Astrocyte (in vitro differentiated cells and primary cell): ENCODE data around the gene TMEM25. TPM values are rescaled to one million over a fixed set of nuclear protein-coding genes. Genes with fewer than 3 reads are reported as not detected.

Experiments
- DNase-seq: peaks from one replicate; pipeline ENCODE4 v3.0.0-alpha.2; 2010; ENCODE audit warnings: low read depth
- FAIRE-seq: peaks from 2 replicates; lab custom pipeline; 2011; peaks lifted over from hg19 to GRCh38; lab: Jason Lieb, UNC
- H2AFZ ChIP-seq: 2 replicates; pipeline ENCODE4 v1.6.0; 2012; ENCODE audit warnings: low read depth, low read length, inconsistent platforms
- H3K27ac ChIP-seq: 2 replicates; pipeline ENCODE4 v1.5.1; 2011; ENCODE audit warnings: low read depth, low read length, inconsistent platforms
- H3K27me3 ChIP-seq: 2 replicates; pipeline ENCODE4 v1.6.0; 2011; ENCODE audit warnings: low read length, inconsistent platforms; ENCODE audit not compliant: insufficient read depth
- H3K36me3 ChIP-seq: 2 replicates; pipeline ENCODE4 v1.5.1; 2011; ENCODE audit warnings: low read length, inconsistent platforms; ENCODE audit not compliant: insufficient read depth
- H3K4me1 ChIP-seq: 2 replicates; pipeline ENCODE4 v1.5.1; 2011; ENCODE audit warnings: low read length, inconsistent platforms; ENCODE audit not compliant: insufficient read depth
- H3K4me2 ChIP-seq: 2 replicates; pipeline ENCODE4 v1.6.0; 2012; ENCODE audit warnings: low read length, inconsistent platforms
- H3K4me3 ChIP-seq: 2 replicates; pipeline ENCODE4 v1.5.1; 2011; ENCODE audit warnings: low read depth, mild to moderate bottlenecking, low read length, inconsistent platforms; ENCODE audit not compliant: insufficient read depth
- H3K79me2 ChIP-seq: 2 replicates; pipeline ENCODE4 v1.6.0; 2012; ENCODE audit warnings: mild to moderate bottlenecking, low read length, inconsistent platforms; ENCODE audit not compliant: insufficient read depth
- H3K9ac ChIP-seq: 2 replicates; pipeline ENCODE4 v1.6.0; 2012; ENCODE audit warnings: mild to moderate bottlenecking, low read length, inconsistent platforms
- H3K9me3 ChIP-seq: 2 replicates; pipeline ENCODE4 v1.5.1; 2012; ENCODE audit warnings: low read depth, mild to moderate bottlenecking, low read length, inconsistent platforms; ENCODE audit not compliant: insufficient read depth
- H4K20me1 ChIP-seq: 2 replicates; pipeline ENCODE4 v1.6.0; 2012; ENCODE audit warnings: low read length, inconsistent platforms; ENCODE audit not compliant: insufficient read depth
- H3K27ac Mint-ChIP-seq: one replicate; pipeline ENCODE4 v1.8.0; 2021; ENCODE audit warnings: mild to moderate bottlenecking, mixed read lengths; ENCODE audit not compliant: unreplicated experiment
- H3K27me3 Mint-ChIP-seq: one replicate; pipeline ENCODE4 v1.8.0; 2021; ENCODE audit warnings: low read depth, mixed read lengths; ENCODE audit not compliant: unreplicated experiment
- H3K36me3 Mint-ChIP-seq: one replicate; pipeline ENCODE4 v1.8.0; 2021; ENCODE audit warnings: low read depth, mixed read lengths; ENCODE audit not compliant: unreplicated experiment
- H3K4me1 Mint-ChIP-seq: one replicate; pipeline ENCODE4 v1.8.0; 2021; ENCODE audit warnings: low read depth, mixed read lengths; ENCODE audit not compliant: unreplicated experiment
- H3K4me3 Mint-ChIP-seq: one replicate; pipeline ENCODE4 v1.8.0; 2021; ENCODE audit warnings: mild to moderate bottlenecking, moderate library complexity, mixed read lengths; ENCODE audit not compliant: unreplicated experiment
- H3K9me3 Mint-ChIP-seq: one replicate; pipeline ENCODE4 v1.8.0; 2021; ENCODE audit warnings: mild to moderate bottlenecking, mixed read lengths; ENCODE audit not compliant: unreplicated experiment
- CTCF ChIP-seq: IDR thresholded peaks from 2 replicates; pipeline ENCODE4 v1.5.1; 2011; ENCODE audit warnings: low read depth, mild to moderate bottlenecking, inconsistent platforms, low read length, moderate library complexity; ENCODE audit not compliant: insufficient read depth
- EZH2 ChIP-seq: IDR thresholded peaks from 2 replicates; pipeline ENCODE4 v1.6.1; 2012; ENCODE audit warnings: mild to moderate bottlenecking, low read length, inconsistent platforms; ENCODE audit not compliant: insufficient read depth
- total RNA-seq: library from RNA; stranded (reverse); gene quantifications from 2 replicates; pipeline ENCODE4 v1.2.1, GENCODE V29; 2021

Gene TMEM25
- total RNA-seq, 1 donor from 2014 or later, result 19.0 TPM

DNA sequence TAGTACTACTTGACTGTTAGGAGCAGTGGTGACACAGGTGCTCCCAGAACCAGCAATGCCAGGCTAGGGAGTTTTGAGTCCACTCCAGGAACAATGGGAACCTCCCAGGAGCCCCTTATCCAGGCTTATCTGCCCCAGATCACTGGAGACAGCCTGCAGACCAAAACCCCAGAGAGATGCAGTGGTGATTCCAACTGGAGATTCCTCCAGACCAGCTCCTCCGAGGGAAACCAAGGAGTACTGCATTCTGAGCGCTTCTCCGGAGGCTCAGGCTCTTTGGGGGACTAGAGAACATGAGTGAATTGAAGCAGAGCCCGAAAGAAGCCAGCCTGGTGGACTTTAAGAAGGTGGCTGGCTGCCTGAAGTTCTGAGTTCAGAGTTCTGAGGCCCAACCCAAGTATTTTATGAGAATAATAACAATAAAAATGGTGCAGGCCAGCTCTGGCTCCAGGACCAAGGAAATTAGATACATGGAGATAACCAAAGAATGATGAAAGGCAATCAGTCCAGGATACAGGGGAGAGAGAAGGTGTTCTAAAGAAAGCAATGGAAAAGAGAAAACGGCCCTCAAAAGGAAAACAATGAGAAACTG is 1.3 kb upstream of the TMEM25 start:
- peak overlapping the region; percentile 82 for H3K4me3 ChIP-seq

GRCh38 chr11:118530180-118530682 is 761 bp upstream of the TMEM25 start:
- Histone ChIP-seq H3K79me2 (no peaks in the 10 kb centered on the region), H3K4me1 (peaks cover 14% of the 10 kb centered on the region), H3K4me2 (peak overlapping the region; percentile 98), H3K4me3 (peak overlapping the region; percentile 82), H3K27ac (no peak overlapping the region), H3K27me3 (no peaks in the 10 kb centered on the region), H3K9me3 (no peaks in the 10 kb centered on the region), H3K36me3 (no peaks in the 10 kb centered on the region), H3K9ac (peak overlapping the region; percentile 76), H4K20me1 (no peaks in the 10 kb centered on the region), H2AFZ (peak overlapping the region; percentile 86)
- Mint-ChIP-seq H3K9me3 (no peaks in the 10 kb centered on the region), H3K36me3 (peaks cover 17% of the 10 kb centered on the region), H3K4me1 (peaks cover 6% of the 10 kb centered on the region), H3K27ac (peak overlapping the region; percentile 85), H3K4me3 (peak overlapping the region; percentile 88), H3K27me3 (no peaks in the 10 kb centered on the region)
- FAIRE-seq, result no peak
- TF ChIP-seq CTCF, result no peak
- no peak for TF ChIP-seq EZH2
- no peak for DNase-seq

More for the DNA sequence above, 1.3 kb upstream of the TMEM25 start:
- no peaks in the 10 kb centered on the region for H3K9me3 Mint-ChIP-seq
- H3K4me2 ChIP-seq, result peak overlapping the region; percentile 98
- DNase-seq (no peak), FAIRE-seq (no peak)
- H3K27ac ChIP-seq, result no peak overlapping the region
- peaks cover 5% of the 10 kb centered on the region for H3K36me3 ChIP-seq
- peak overlapping the region; percentile 85 for H3K27ac Mint-ChIP-seq
- peaks cover 14% of the 10 kb centered on the region for H3K4me1 ChIP-seq
- no peaks in the 10 kb centered on the region for H3K79me2 ChIP-seq
- H3K36me3 Mint-ChIP-seq, result peaks cover 17% of the 10 kb centered on the region
- peak overlapping the region; percentile 76 for H3K9ac ChIP-seq
- peak overlapping the region; percentile 88 for H3K4me3 Mint-ChIP-seq
- no peak for TF ChIP-seq CTCF
- TF ChIP-seq EZH2, result no peak
- no peaks in the 10 kb centered on the region for H4K20me1 ChIP-seq
- H3K4me1 Mint-ChIP-seq, result peaks cover 6% of the 10 kb centered on the region
- no peak overlapping the region for H2AFZ ChIP-seq
- H3K27me3 Mint-ChIP-seq, result no peaks in the 10 kb centered on the region
- H3K9me3 ChIP-seq, result no peaks in the 10 kb centered on the region
- H3K27me3 ChIP-seq, result no peaks in the 10 kb centered on the region

DNA sequence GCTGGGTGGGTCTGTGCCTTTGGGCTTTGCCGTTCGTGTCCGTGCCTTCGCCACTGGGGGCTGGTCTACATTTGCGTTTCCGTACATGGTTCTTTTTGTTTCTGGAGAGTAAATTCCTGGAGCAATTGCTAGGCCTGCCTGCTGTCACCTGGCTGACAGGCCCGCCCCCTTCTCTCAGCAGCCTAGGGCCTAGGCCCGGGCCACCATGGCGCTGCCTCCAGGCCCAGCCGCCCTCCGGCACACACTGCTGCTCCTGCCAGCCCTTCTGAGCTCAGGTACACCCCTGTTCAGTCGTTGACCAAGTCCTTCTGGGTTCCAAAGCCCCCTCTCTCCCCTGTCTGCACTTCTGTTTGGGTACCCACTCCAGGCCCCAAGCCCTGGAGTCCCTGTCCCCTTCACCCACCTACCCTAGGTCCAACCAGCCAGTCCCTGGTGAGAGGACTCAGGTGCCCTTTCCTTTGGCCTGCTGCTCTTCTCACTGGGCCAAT is 649 bp downstream of the TMEM25 start:
- H3K27ac Mint-ChIP-seq, result peak overlapping the region; percentile 90
- DNase-seq (no peak), FAIRE-seq (no peak)
- no peaks in the 10 kb centered on the region for H3K9me3 Mint-ChIP-seq
- no peaks in the 10 kb centered on the region for H3K27me3 Mint-ChIP-seq
- Histone ChIP-seq H3K36me3 (no peaks in the 10 kb centered on the region), H3K9me3 (no peaks in the 10 kb centered on the region), H3K27me3 (no peaks in the 10 kb centered on the region), H3K4me3 (peak overlapping the region; percentile 82), H3K4me2 (peak overlapping the region; percentile 98), H3K4me1 (peaks cover 14% of the 10 kb centered on the region), H4K20me1 (no peaks in the 10 kb centered on the region), H3K27ac (no peak overlapping the region), H3K79me2 (no peaks in the 10 kb centered on the region), H3K9ac (peak overlapping the region; percentile 76), H2AFZ (peak overlapping the region; percentile 86)
- H3K36me3 Mint-ChIP-seq, result peaks cover 19% of the 10 kb centered on the region
- TF ChIP-seq CTCF, result no peak
- no peak for TF ChIP-seq EZH2
- peaks cover 6% of the 10 kb centered on the region for H3K4me1 Mint-ChIP-seq
- peak overlapping the region; percentile 96 for H3K4me3 Mint-ChIP-seq
